ENCODE data around the gene C19orf73. TPM values are rescaled to one million over a fixed set of nuclear protein-coding genes. Genes with fewer than 3 reads are reported as not detected.

C19orf73 gene
- total and polyA plus RNA-seq, 4 donors, result 0.56 to 2.1 (median 1.7) TPM

DNA sequence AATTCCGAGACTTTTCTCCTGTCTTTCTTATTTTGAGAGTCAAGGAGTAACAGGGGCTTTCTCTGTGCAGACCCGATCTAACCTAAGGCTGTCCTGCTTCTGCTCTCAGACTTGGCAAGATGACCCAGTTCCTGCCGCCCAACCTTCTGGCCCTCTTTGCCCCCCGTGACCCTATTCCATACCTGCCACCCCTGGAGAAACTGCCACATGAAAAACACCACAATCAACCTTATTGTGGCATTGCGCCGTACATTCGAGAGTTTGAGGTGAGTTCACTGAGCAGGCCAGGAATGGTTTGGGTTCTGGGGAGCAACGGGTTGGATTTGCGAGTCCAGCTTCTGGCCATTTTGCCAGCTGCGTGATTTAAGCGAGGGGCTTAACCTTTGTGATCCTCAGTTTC lies 32.6 kb downstream of the C19orf73 start:
- 50% methylated on average over 11 of the region's 11 CpGs for WGBS
- Histone ChIP-seq H3K4me3 (ENCODE audit: low read depth in 1 of 3, low read length in 3 of 3) (peak overlapping the region; percentile 85 to 97 (median 89)), H3K27me3 (ENCODE audit: control insufficient read depth in 4 of 4, insufficient read depth in 4 of 4, low read length in 3 of 4) (no peaks in the 10 kb centered on the region), H3K27ac (ENCODE audit: low read depth in 1 of 2, low read length in 2 of 2) (no peak overlapping the region), H3K9ac (ENCODE audit: low read depth in 1 of 2, low read length in 2 of 2) (peak overlapping the region; percentile 75 to 79), H3K36me3 (ENCODE audit: control insufficient read depth in 4 of 4, insufficient read depth in 3 of 4, low read depth in 1 of 4, low read length in 3 of 4) (peaks cover 9 to 26% (median 19%) of the 10 kb centered on the region in 4 donors), H3K9me3 (ENCODE audit: control insufficient read depth in 4 of 4, low read length in 3 of 4) (no peaks in the 10 kb centered on the region), H3K4me1 (ENCODE audit: control insufficient read depth in 4 of 4, insufficient read depth in 4 of 4, low read length in 3 of 4) (peaks cover 11 to 26% (median 19%) of the 10 kb centered on the region in 4 donors)
- TF ChIP-seq YY1 (IDR thresholded peaks at IDR 0.05), result no peak
- TF ChIP-seq, protein P1, sequence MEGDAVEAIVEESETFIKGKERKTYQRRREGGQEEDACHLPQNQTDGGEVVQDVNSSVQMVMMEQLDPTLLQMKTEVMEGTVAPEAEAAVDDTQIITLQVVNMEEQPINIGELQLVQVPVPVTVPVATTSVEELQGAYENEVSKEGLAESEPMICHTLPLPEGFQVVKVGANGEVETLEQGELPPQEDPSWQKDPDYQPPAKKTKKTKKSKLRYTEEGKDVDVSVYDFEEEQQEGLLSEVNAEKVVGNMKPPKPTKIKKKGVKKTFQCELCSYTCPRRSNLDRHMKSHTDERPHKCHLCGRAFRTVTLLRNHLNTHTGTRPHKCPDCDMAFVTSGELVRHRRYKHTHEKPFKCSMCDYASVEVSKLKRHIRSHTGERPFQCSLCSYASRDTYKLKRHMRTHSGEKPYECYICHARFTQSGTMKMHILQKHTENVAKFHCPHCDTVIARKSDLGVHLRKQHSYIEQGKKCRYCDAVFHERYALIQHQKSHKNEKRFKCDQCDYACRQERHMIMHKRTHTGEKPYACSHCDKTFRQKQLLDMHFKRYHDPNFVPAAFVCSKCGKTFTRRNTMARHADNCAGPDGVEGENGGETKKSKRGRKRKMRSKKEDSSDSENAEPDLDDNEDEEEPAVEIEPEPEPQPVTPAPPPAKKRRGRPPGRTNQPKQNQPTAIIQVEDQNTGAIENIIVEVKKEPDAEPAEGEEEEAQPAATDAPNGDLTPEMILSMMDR (IDR thresholded peaks at IDR 0.05; ENCODE audit: low read depth, low read length, missing input control), result no peak
- TF ChIP-seq GABPA (IDR thresholded peaks at IDR 0.05 in 1 of 2, conservative IDR thresholded peaks at IDR 0.05 in 1 of 2), result no peak
- TF ChIP-seq HNF4A (conservative IDR thresholded peaks at IDR 0.05), result no peak
- TF ChIP-seq, protein P2, sequence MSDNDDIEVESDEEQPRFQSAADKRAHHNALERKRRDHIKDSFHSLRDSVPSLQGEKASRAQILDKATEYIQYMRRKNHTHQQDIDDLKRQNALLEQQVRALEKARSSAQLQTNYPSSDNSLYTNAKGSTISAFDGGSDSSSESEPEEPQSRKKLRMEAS (IDR thresholded peaks at IDR 0.05), result no peak
- no peak for TF ChIP-seq EGR1 (IDR thresholded peaks at IDR 0.05; ENCODE audit: low read depth in 2 of 2)
- no peak for TF ChIP-seq RXRA (IDR thresholded peaks at IDR 0.05)
- TF ChIP-seq, protein P3, sequence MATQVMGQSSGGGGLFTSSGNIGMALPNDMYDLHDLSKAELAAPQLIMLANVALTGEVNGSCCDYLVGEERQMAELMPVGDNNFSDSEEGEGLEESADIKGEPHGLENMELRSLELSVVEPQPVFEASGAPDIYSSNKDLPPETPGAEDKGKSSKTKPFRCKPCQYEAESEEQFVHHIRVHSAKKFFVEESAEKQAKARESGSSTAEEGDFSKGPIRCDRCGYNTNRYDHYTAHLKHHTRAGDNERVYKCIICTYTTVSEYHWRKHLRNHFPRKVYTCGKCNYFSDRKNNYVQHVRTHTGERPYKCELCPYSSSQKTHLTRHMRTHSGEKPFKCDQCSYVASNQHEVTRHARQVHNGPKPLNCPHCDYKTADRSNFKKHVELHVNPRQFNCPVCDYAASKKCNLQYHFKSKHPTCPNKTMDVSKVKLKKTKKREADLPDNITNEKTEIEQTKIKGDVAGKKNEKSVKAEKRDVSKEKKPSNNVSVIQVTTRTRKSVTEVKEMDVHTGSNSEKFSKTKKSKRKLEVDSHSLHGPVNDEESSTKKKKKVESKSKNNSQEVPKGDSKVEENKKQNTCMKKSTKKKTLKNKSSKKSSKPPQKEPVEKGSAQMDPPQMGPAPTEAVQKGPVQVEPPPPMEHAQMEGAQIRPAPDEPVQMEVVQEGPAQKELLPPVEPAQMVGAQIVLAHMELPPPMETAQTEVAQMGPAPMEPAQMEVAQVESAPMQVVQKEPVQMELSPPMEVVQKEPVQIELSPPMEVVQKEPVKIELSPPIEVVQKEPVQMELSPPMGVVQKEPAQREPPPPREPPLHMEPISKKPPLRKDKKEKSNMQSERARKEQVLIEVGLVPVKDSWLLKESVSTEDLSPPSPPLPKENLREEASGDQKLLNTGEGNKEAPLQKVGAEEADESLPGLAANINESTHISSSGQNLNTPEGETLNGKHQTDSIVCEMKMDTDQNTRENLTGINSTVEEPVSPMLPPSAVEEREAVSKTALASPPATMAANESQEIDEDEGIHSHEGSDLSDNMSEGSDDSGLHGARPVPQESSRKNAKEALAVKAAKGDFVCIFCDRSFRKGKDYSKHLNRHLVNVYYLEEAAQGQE (IDR thresholded peaks at IDR 0.05), result no peak
- TF ChIP-seq FOXA2 (IDR thresholded peaks at IDR 0.05), result no peak
- no peak for TF ChIP-seq NR2F2 (IDR thresholded peaks at IDR 0.05)
- TF ChIP-seq HNF4G (IDR thresholded peaks at IDR 0.05), result no peak
- no peak for TF ChIP-seq FOXA1 (IDR thresholded peaks at IDR 0.05)
- TF ChIP-seq, protein P4, sequence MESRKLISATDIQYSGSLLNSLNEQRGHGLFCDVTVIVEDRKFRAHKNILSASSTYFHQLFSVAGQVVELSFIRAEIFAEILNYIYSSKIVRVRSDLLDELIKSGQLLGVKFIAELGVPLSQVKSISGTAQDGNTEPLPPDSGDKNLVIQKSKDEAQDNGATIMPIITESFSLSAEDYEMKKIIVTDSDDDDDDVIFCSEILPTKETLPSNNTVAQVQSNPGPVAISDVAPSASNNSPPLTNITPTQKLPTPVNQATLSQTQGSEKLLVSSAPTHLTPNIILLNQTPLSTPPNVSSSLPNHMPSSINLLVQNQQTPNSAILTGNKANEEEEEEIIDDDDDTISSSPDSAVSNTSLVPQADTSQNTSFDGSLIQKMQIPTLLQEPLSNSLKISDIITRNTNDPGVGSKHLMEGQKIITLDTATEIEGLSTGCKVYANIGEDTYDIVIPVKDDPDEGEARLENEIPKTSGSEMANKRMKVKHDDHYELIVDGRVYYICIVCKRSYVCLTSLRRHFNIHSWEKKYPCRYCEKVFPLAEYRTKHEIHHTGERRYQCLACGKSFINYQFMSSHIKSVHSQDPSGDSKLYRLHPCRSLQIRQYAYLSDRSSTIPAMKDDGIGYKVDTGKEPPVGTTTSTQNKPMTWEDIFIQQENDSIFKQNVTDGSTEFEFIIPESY (IDR thresholded peaks at IDR 0.05), result no peak
- no peak for TF ChIP-seq SP1 (IDR thresholded peaks at IDR 0.05)
- TF ChIP-seq JUND (IDR thresholded peaks at IDR 0.05), result no peak
- no peak for TF ChIP-seq TAF1 (conservative IDR thresholded peaks at IDR 0.05)
- no peak for DNase-seq (ENCODE audit: low spot score)

DNA sequence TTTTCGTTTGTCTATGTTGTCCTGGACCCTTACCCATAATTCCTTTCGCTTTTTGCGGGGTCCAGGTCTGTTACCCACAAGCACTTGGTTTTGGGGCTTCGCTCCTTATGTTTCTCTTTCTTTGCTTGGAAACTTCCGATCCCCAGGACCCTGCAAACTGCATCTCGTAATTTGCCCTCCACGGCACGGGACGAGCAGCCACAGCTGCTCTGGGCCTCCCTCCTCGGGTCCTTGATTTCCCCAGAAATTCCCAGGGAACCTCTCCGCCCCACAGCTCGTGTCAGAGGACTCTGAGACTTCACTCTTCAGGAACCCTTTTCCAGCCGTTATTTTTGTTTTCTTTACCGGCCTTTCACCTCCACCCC lies 33.1 kb downstream of the C19orf73 start:
- no peaks in the 10 kb centered on the region for H3K9me3 ChIP-seq (ENCODE audit: control insufficient read depth in 4 of 4, low read length in 3 of 4)
- peaks cover 6 to 22% (median 15%) of the 10 kb centered on the region in 4 donors for H3K36me3 ChIP-seq (ENCODE audit: control insufficient read depth in 4 of 4, insufficient read depth in 3 of 4, low read depth in 1 of 4, low read length in 3 of 4)
- H3K9ac ChIP-seq (ENCODE audit: low read depth in 1 of 2, low read length in 2 of 2), result peak overlapping the region; percentile 75 to 79
- H3K27ac ChIP-seq (ENCODE audit: low read depth in 1 of 2, low read length in 2 of 2), result peak overlapping the region; percentile 90
- peak overlapping the region; percentile 85 to 97 (median 89) for H3K4me3 ChIP-seq (ENCODE audit: low read depth in 1 of 3, low read length in 3 of 3)
- no peak for DNase-seq (ENCODE audit: low spot score)
- no peaks in the 10 kb centered on the region for H3K27me3 ChIP-seq (ENCODE audit: control insufficient read depth in 4 of 4, insufficient read depth in 4 of 4, low read length in 3 of 4)
- H3K4me1 ChIP-seq (ENCODE audit: control insufficient read depth in 4 of 4, insufficient read depth in 4 of 4, low read length in 3 of 4), result peaks cover 11 to 26% (median 19%) of the 10 kb centered on the region in 4 donors
- WGBS, result under 1% methylated on average over 14 of the region's 14 CpGs
- TF ChIP-seq, protein P1 (IDR thresholded peaks at IDR 0.05; ENCODE audit: low read depth, low read length, missing input control), result no peak
- TF ChIP-seq EGR1 (IDR thresholded peaks at IDR 0.05; ENCODE audit: low read depth in 2 of 2) (no peak), YY1 (IDR thresholded peaks at IDR 0.05) (no peak), RAD21 (IDR thresholded peaks at IDR 0.05) (no peak), HNF4G (IDR thresholded peaks at IDR 0.05) (no peak), JUND (IDR thresholded peaks at IDR 0.05) (no peak), HNF4A (conservative IDR thresholded peaks at IDR 0.05) (no peak), SP1 (IDR thresholded peaks at IDR 0.05) (no peak), FOXA2 (IDR thresholded peaks at IDR 0.05) (no peak), RXRA (IDR thresholded peaks at IDR 0.05) (no peak), TAF1 (conservative IDR thresholded peaks at IDR 0.05) (no peak), NR2F2 (IDR thresholded peaks at IDR 0.05) (no peak)
- TF ChIP-seq, protein P5, sequence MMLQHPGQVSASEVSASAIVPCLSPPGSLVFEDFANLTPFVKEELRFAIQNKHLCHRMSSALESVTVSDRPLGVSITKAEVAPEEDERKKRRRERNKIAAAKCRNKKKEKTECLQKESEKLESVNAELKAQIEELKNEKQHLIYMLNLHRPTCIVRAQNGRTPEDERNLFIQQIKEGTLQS (IDR thresholded peaks at IDR 0.05), result no peak
- TF ChIP-seq, protein P4 (IDR thresholded peaks at IDR 0.05), result no peak
